ENCODE measurements around the gene ESF1. TPM values are rescaled to one million over a fixed set of nuclear protein-coding genes. Genes with fewer than 3 reads are reported as not detected.

Gene ESF1
- total and polyA plus RNA-seq, 2 experiments from 2014 or later = 20.5 to 71.7 TPM

DNA sequence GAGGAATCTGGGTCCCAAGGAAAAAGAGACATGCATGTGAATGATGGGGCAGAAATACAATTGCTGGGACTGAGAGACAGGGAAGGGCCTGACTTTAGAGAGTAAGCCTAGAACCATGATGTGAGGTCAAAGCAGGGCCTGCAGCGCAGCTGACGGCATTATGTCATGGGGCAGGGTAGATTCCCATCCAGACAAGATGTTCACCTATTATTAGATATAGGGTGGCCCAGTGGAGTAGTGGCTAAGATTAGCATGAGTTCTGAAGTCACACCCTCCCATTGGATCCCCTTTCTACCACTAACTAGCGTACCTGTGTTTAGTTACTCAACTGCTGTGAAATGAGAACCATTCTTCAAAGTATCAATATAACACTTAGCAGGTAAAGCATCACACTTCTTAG is 39.7 kb upstream of the ESF1 start (continued):
- TF ChIP-seq ZNF462 (CRISPR knock-in tag; IDR thresholded peaks at IDR 0.05) = no peak
- no peak for TF ChIP-seq ETS1 (IDR thresholded peaks at IDR 0.05)
- TF ChIP-seq, protein P1, sequence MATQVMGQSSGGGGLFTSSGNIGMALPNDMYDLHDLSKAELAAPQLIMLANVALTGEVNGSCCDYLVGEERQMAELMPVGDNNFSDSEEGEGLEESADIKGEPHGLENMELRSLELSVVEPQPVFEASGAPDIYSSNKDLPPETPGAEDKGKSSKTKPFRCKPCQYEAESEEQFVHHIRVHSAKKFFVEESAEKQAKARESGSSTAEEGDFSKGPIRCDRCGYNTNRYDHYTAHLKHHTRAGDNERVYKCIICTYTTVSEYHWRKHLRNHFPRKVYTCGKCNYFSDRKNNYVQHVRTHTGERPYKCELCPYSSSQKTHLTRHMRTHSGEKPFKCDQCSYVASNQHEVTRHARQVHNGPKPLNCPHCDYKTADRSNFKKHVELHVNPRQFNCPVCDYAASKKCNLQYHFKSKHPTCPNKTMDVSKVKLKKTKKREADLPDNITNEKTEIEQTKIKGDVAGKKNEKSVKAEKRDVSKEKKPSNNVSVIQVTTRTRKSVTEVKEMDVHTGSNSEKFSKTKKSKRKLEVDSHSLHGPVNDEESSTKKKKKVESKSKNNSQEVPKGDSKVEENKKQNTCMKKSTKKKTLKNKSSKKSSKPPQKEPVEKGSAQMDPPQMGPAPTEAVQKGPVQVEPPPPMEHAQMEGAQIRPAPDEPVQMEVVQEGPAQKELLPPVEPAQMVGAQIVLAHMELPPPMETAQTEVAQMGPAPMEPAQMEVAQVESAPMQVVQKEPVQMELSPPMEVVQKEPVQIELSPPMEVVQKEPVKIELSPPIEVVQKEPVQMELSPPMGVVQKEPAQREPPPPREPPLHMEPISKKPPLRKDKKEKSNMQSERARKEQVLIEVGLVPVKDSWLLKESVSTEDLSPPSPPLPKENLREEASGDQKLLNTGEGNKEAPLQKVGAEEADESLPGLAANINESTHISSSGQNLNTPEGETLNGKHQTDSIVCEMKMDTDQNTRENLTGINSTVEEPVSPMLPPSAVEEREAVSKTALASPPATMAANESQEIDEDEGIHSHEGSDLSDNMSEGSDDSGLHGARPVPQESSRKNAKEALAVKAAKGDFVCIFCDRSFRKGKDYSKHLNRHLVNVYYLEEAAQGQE (IDR thresholded peaks at IDR 0.05; ENCODE audit: unreplicated experiment) = no peak
- TF ChIP-seq, protein P2, sequence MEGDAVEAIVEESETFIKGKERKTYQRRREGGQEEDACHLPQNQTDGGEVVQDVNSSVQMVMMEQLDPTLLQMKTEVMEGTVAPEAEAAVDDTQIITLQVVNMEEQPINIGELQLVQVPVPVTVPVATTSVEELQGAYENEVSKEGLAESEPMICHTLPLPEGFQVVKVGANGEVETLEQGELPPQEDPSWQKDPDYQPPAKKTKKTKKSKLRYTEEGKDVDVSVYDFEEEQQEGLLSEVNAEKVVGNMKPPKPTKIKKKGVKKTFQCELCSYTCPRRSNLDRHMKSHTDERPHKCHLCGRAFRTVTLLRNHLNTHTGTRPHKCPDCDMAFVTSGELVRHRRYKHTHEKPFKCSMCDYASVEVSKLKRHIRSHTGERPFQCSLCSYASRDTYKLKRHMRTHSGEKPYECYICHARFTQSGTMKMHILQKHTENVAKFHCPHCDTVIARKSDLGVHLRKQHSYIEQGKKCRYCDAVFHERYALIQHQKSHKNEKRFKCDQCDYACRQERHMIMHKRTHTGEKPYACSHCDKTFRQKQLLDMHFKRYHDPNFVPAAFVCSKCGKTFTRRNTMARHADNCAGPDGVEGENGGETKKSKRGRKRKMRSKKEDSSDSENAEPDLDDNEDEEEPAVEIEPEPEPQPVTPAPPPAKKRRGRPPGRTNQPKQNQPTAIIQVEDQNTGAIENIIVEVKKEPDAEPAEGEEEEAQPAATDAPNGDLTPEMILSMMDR (conservative IDR thresholded peaks at IDR 0.05; ENCODE audit: low read depth in 2 of 2) = no peak
- TF ChIP-seq EZH2phosphoT487 (IDR thresholded peaks at IDR 0.05; ENCODE audit: unreplicated experiment) = no peak
- no peak for TF ChIP-seq NANOG (IDR thresholded peaks at IDR 0.05; ENCODE audit: borderline replicate concordance)
- TF ChIP-seq POLR2AphosphoS5 (IDR thresholded peaks at IDR 0.05; ENCODE audit: low read depth) = no peak
